Psoas muscle (tissue), 8 donors: ENCODE results near the gene HORMAD2. TPM values are rescaled to one million over a fixed set of nuclear protein-coding genes. Genes with fewer than 3 reads are reported as not detected.

Experiments
- ATAC-seq, 4 donors: fragments of 200-7000 bp; cut with Tn5 transposase; one replicate each; pipeline ENCODE4 v1.9.1; 2020; ENCODE audit warnings: moderate library complexity in 3 of 4, mild to moderate bottlenecking in 2 of 4
- DNase-seq, 2 donors: peaks; one replicate each; pipeline ENCODE4 v3.0.0-alpha.2; 2020
- H3K27ac ChIP-seq: fragments of 200-600 bp; one replicate; pipeline ENCODE4 v1.8.0; 2022
- H3K27me3 ChIP-seq, 3 donors: fragments of 200-600 bp in 1 of 3; one replicate each; pipeline versions ENCODE4 v1.6.1 to v1.8.0; 2013 to 2022; ENCODE audit warnings: low read length in 2 of 3, mild to moderate bottlenecking in 2 of 3, moderate library complexity in 1 of 3; ENCODE audit not compliant: insufficient read depth in 3 of 3
- H3K36me3 ChIP-seq, 2 donors: fragments of 200-600 bp in 1 of 2; one replicate each; pipeline versions ENCODE4 v1.6.1 to v1.8.0; 2013 to 2022; ENCODE audit warnings: low read depth in 1 of 2, mild to moderate bottlenecking in 1 of 2, moderate library complexity in 1 of 2; ENCODE audit not compliant: insufficient read depth in 1 of 2
- H3K4me1 ChIP-seq: fragments of 200-600 bp; one replicate; pipeline ENCODE4 v1.8.0; 2022
- H3K4me3 ChIP-seq: fragments of 200-600 bp; one replicate; pipeline ENCODE4 v1.8.0; 2022; ENCODE audit warnings: mild to moderate bottlenecking
- H3K9me3 ChIP-seq: fragments of 200-600 bp; one replicate; pipeline ENCODE4 v1.8.0; 2022
- CTCF ChIP-seq: fragments of 200-600 bp; IDR thresholded peaks from one replicate; pipeline ENCODE4 v1.8.0; 2022; ENCODE audit warnings: antibody characterized with exemption
- WGBS, 3 donors: extraction: QIAGEN DNeasy Blood & Tissue Kit; methylation state at CpG; one replicate each; pipeline versions ENCODE4 v1.1.6 to v1.1.7; 2013; 5-methylcytosine and 5-hydroxymethylcytosine counted together
- intact Hi-C, 2 donors: fragments of 100-400 bp; cut with DNase I; formaldehyde crosslinking; loops; one replicate each; pipeline versions ENCODE4 v1.11.0 to v1.14.2; 2022
- polyA plus RNA-seq, 3 donors: library from polyadenylated mRNA; stranded (reverse); fragments of 200-250 nt; gene quantifications; one replicate each; pipeline ENCODE4 v1.2.3, GENCODE V29; 2013
- total RNA-seq, 4 donors: library from RNA; stranded (reverse); fragmentation: NEBNext Ultra II Directional in 2 of 4; extraction: Animal tissue kit (Norgen Biotek cat#: 25700) in 2 of 4; gene quantifications; one replicate each; pipeline versions ENCODE4 v1.2.1 to v1.2.4, GENCODE V29; 2021 to 2023
- donor health status: healthy with polysubstance abuse.
- donor health status: DM: no; HTN: no; CAD: no; lungs with moderate emphysema.
- donor health status: Bipolar disorder and iron deficiency.
- donor health status: healthy.
- donor health status: DM: yes; HTN: yes; CAD: no.
- donor health status: DM: no; HTN: no; CAD: no.
- donor health status: DM: no; HTN: no; CAD: no.
- donor health status: DM: yes; HTN: yes; CAD: no.

HORMAD2 gene
- total and polyA plus RNA-seq, 7 donors, result not detected

- no peak overlapping the region for H3K27ac ChIP-seq
- H3K27me3 ChIP-seq, result peaks cover 3 to 22% (median 5%) of the 10 kb centered on the region in 3 donors
- WGBS, 3 donors, result 64 to 83% (median 80%) methylated on average over 2 of the region's 2 CpGs
- H3K4me3 ChIP-seq, result no peak overlapping the region
- intact Hi-C loops, result no loop called here
- DNase-seq (no peak), ATAC-seq (no peak)
- no peak for TF ChIP-seq CTCF
- H3K9me3 ChIP-seq, result no peaks in the 10 kb centered on the region
- H3K4me1 ChIP-seq, result no peaks in the 10 kb centered on the region
- H3K36me3 ChIP-seq, result no peaks in the 10 kb centered on the region
Observed at GRCh38 chr22:30143265-30143664, 63.0 kb downstream of the HORMAD2 start.

- no peak overlapping the region for H3K27ac ChIP-seq
- H3K4me3 ChIP-seq, result no peak overlapping the region
- 76 to 80% (median 77%) methylated on average over 5 of the region's 5 CpGs for WGBS, 3 donors
- TF ChIP-seq CTCF, result no peak
- DNase-seq (no peak), ATAC-seq (no peak)
- H3K9me3 ChIP-seq, result no peaks in the 10 kb centered on the region
- no peaks in the 10 kb centered on the region for H3K36me3 ChIP-seq
- H3K4me1 ChIP-seq, result no peaks in the 10 kb centered on the region
- intact Hi-C loops, result no loop called here
- peaks cover 3 to 20% (median 5%) of the 10 kb centered on the region in 3 donors for H3K27me3 ChIP-seq
Observed at GRCh38 chr22:30144391-30144790, 64.1 kb downstream of the HORMAD2 start.

- no peaks in the 10 kb centered on the region for H3K4me1 ChIP-seq
- ATAC-seq, result no peak
Observed at GRCh38 chr22:30150212-30150611, 69.9 kb downstream of the HORMAD2 start.

GRCh38 chr22:30158277-30158676, 78.0 kb downstream of the HORMAD2 start:
- intact Hi-C loops, result no loop called here
- WGBS, 3 donors, result 82% methylated on average over 1 of the region's 1 CpG; no CpG with 5 or more reads in 2 of the 3 donors
- no peak overlapping the region for H3K27ac ChIP-seq

More at GRCh38 chr22:30150212-30150611, 69.9 kb downstream of the HORMAD2 start:
- DNase-seq, result no peak
- WGBS, 3 donors, result 71 to 85% (median 82%) methylated on average over 1 of the region's 1 CpG
- Histone ChIP-seq H3K36me3 (no peaks in the 10 kb centered on the region), H3K9me3 (no peaks in the 10 kb centered on the region), H3K4me3 (no peak overlapping the region), H3K27ac (no peak overlapping the region), H3K27me3 (peaks cover 2 to 18% (median 2%) of the 10 kb centered on the region in 3 donors)
- TF ChIP-seq CTCF, result no peak
- intact Hi-C loops, result no loop called here

More at GRCh38 chr22:30158277-30158676, 78.0 kb downstream of the HORMAD2 start:
- Histone ChIP-seq H3K36me3 (no peaks in the 10 kb centered on the region), H3K9me3 (no peaks in the 10 kb centered on the region), H3K27me3 (peaks cover 0 to 23% (median 5%) of the 10 kb centered on the region in 3 donors), H3K4me3 (no peak overlapping the region), H3K4me1 (no peaks in the 10 kb centered on the region)
- ATAC-seq (no peak), DNase-seq (no peak)
- TF ChIP-seq CTCF, result no peak
